ENCODE data around the gene STMN3.
"Not testable (repeated sequence)": the region's sequence is repeated elsewhere in the genome, so short reads cannot be mapped to it uniquely, and the experiment has no call there.

Gene STMN3

GRCh38 chr20:63675681-63676368 is 22.6 kb upstream of the STMN3 start:
- no peak for DNase-seq

DNA sequence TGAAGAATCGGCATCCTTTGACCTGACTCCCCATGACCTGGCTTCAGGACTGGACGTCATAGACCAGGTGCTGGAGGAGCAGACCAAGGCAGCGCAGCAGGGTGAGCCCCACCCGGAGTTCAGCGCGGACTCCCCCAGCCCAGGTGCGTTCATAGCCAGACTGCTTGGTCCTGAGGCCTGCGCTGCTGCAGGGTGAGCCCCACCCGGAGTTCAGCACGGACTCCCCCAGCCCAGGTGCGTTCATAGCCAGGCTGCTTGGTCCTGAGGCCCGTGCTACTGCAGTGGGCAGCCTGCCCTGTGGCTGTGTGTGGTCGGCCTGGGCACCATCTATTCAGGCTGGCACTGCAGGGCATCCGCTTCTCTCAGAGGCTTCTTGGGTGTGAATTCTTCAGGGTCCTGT is 20.7 kb upstream of the STMN3 start:
- no peak for DNase-seq

GRCh38 chr20:63672666-63673065 is 19.4 kb upstream of the STMN3 start:
- no peak for DNase-seq

DNA sequence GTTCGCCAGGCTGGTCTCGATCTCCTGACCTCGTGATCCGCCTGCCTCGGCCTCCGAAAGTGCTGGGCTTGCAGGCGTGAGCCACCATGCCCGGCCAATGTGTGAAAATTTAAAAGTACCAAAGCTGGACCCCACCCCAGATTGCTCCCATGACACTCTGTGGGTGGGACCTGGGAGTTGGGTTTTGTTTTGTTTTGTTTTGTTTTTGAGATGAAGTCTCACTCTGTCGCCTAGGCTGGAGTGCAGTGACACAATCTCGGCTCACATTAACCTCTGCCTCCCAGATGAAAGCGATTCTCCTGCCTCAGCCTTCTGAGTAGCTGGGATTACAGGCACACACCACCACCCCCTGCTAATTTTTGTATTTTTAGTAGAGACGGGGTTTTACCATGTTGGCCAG is 18.5 kb upstream of the STMN3 start:
- not testable (repeated sequence) for DNase-seq

GRCh38 chr20:63668351-63668750 is 15.1 kb upstream of the STMN3 start:
- no peak for DNase-seq

DNA sequence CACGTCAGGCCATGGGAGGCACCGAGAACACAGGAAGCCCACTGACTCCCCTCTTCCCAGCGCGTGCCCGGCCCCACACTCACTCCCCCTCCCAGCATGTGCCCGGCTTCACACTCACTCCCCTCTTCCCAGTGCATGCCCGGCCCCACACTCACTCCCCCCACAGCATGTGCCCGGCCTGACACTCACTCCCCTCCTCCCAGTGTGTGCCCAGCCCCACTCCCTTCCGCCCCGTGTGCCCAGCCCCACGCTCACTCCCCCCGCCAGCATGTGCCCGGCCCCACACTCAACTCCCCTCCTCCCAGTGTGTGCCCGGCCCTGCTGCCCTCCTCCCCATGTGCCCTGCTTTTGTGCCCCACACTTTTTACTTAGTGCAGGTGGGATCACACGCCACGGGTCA is 14.6 kb upstream of the STMN3 start:
- DNase-seq: no peak

DNA sequence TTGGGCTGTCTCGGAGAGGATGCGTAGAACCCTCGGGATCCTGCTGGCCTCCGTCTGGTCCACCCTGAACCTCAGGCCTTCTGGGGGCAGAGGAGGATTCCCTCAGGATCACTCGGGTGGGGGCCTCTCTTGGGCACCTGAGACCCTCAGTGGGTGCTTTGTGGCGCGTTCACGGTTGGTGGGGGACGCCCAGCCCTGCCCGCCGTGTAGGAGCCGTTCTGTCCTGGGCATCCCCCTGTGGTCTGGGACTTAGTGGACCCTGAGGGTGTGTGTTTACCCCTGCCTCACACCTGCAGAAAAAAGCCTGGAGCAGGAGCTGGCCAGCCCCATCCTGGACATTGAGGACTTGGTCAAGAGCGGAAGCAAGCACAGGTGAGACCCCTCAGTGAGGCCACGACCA is 12.5 kb upstream of the STMN3 start:
- no peak for DNase-seq

DNA sequence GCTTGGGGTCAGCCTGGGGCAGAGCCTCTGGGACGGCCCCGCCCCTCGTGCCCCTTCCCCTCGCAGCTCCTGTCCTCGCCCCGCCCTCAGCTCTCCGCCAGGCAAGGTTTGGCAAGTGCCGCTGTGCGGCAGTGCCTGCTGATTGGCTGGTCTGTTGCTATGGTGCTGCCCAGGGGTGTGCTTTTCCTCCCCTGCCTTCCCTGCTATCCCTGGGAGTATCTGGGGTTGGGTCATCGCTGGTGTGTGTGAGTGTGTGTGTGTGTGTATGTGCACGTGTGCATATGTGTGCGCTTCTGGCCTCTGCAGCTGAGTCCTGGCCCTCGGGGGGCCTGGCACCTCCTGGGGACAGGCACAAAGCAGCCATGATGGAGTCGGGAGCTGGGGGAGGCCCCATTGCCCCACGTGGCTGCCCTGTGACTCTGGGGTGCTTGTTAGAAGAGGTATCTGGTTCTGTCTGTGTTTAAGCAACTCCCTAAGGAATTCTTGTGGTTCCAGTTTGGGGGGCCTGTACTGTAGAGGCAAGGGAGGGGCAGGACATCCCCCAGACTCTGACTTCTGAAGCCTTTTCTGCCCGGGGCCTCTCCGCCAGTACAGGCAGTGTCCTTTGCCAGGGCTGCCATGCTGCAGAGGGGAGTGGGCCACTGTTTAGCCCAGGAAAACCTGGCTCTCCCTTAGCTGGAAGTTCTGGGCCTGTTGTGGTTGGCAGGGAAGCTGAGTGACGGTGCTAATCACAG is 11.8 kb upstream of the STMN3 start:
- no peak for DNase-seq

- no peak for DNase-seq
These were observed 11.1 kb upstream of the STMN3 start for GRCh38 chr20:63664143-63664851.

DNA sequence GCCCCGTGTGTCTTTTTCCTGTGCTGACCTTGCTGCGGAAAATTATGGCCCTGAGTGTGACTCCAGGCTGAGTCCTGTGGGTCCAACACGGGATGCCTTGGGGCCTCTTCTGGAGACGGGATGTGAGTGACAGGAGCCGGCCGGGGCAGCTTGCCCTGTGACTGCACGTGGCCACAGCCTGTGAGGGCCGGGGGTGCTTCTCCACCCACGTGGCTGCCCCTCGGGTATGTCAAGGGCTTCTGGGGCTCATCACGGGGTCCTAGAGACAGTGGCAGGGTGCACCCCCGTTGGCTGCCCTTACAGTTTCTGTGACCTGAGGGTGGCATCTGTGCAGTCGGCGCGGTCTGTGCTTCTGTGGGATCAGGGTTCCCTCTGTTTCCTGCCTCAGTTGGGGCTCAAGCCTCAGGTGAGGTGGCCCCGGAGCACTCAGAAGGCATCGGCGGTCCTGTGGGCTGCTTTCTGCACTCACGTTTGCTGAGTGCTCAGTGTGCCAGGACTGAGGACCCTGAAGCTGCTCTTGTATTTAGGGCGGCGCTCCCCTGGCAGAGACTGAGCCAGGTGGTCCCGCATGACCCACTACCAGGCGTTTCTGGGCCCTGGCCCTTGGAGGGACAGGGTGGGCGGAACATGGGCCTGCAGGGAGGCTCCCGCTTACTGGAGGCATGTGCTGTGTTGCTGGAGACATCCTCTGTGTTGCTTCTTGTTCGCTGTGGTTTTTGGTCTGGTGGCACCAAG is 10.3 kb upstream of the STMN3 start:
- DNase-seq: no peak

DNA sequence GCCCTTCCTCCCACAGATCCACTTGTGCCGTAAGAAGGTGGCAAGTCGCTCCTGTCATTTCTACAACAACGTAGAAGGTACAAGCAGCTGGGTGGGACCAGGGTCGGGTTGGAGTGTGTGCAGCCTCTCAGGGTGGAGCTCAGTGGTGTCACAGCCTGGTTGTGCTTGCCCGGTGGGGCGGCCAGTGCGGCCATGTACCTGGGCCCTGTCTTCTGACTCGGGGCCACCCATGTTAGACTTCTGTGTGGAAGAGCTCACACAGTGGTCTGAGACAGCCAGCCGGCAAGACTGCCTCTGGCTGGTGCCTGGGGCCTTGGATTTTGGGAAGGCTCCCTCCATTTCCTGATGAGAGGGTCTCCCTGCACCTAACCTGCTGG is 9.6 kb upstream of the STMN3 start:
- DNase-seq: no peak

GRCh38 chr20:63661959-63662812 is 9.0 kb upstream of the STMN3 start:
- no peak for DNase-seq

GRCh38 chr20:63661108-63661507 is 7.9 kb upstream of the STMN3 start:
- DNase-seq: no peak

DNA sequence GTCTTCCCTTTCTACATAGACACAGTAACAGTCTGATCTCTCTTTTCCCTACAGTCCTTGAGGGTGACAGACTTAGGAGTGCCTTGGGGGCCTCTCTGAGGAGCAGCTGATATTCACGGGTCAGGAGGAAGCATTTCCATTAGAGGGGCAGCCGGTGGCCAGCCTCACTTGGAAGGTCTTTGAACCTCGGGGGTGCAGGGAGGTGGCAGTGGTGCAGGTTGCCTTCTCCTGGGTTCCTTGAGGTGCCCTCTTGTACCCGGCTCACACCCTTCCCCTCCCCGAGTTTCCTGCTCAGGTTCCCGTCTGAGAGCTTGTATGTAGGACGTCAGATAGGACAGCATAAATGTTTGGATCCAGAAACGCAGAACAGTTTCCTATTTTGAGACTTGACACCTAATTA is 7.4 kb upstream of the STMN3 start:
- DNase-seq: no peak

GRCh38 chr20:63660174-63660573 is 7.0 kb upstream of the STMN3 start:
- DNase-seq: not testable (repeated sequence)

DNA sequence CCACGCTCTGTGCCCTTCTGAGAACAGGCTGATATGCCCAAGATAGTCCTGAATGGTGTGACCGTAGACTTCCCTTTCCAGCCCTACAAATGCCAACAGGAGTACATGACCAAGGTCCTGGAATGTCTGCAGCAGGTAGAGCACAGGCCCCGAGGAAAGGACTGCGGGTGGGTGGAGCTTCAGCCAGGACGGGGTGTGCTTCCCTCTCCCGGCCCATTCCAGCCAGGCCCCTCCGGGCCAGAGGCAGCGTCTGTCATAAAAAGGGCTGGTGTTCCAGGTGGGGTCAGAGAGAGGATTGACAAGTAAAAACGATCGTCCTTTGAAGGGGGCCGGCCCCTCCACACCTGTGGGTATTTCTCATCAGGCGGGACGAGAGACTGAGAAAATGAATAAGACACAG is 6.1 kb upstream of the STMN3 start:
- DNase-seq: no peak

GRCh38 chr20:63658749-63659187 is 5.5 kb upstream of the STMN3 start:
- DNase-seq: peak; percentile 33

DNA sequence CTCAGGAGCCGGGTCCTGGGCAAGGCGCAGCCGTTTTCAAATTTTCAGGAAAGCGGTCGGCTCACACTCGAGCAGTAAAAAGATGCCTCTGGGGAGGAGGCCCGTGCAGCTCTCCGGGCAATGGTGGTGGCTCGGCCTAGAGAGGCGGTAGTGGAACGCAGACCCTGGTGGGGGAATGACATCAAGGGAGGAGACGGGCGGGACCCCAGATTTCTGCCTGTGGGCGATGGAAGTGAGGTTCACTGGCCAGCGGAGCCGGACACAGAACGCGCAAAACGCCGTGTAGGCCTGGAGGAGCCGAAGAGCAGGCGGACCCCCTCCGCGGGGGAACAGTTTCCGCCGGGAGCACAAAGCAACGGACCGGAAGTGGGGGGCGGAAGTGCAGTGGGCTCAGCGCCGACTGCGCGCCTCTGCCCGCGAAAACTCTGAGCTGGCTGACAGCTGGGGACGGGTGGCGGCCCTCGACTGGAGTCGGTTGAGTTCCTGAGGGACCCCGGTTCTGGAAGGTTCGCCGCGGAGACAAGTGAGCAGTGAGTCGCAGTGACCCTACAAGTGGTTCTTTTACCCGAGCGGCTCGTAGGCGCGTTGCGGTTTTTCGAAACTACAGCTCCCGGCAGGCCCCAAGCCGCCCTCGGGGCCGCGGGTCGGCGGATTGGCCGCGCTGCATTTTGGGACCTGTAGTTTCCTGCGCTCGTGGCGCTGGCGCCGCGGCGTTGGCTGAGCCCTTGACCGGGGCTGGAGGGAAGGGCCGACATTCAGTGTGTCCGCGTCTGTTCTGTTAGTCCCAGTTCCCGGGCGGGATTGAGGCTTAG is 4.9 kb upstream of the STMN3 start, which contains the start of gene RTEL1:
Gene RTEL1 (plus strand): TSS at position 376 of the 812 bp plus-strand sequence. CDS start 1,091 bp downstream, outside the sequence.
- peak; percentile 85 for DNase-seq

DNA sequence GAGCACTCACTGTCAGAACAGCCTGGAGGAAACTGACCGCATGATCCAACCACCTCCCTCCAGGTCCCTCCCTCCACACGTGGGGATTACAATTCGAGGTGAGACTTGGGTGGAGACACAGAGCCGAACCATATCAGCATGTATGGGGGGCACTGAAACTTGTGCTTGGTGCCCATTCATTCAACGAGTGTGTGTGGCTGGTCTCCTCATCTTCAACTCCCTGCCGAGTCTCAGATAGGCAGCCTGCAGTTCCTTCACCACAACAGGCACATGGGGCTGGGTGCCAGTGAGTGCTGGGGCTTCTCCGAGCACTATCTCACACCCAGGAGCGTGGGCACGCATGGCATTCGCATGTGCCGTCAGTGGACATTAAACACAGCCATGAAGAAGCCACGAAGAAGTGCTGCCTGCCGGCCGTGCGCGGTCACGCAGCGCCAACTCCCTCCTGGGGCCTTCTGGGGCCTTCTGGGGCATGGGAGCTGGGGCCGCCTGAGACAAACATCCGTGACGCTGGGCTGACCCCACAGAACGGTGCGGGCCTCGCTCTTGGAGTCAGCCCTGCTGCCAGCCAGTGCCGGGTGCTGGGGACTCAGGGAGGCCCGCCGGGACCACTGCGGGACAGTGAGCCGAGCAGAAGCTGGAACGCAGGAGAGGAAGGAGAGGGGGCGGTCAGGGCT is 4.2 kb upstream of the STMN3 start:
- DNase-seq: peak; percentile 8

GRCh38 chr20:63656451-63656850 is 3.2 kb upstream of the STMN3 start:
- no peak for DNase-seq

GRCh38 chr20:63655249-63655648 is 2.0 kb upstream of the STMN3 start:
- no peak for DNase-seq

Measured in MV-4-11 (cell line).